Osteoblast (primary cell): ENCODE data around the gene NPAS3. TPM values are rescaled to one million over a fixed set of nuclear protein-coding genes. Genes with fewer than 3 reads are reported as not detected.

Source experiments
- DNase-seq: peaks from one replicate; pipeline ENCODE4 v3.0.0; 2011; ENCODE audit warnings: low spot score, mixed read lengths; ENCODE audit not compliant: insufficient read length; ENCODE audit errors: missing footprints
- H2AFZ ChIP-seq: 2 replicates; pipeline ENCODE4 v1.6.0; 2011; ENCODE audit warnings: mild to moderate bottlenecking, low read length
- H3K27ac ChIP-seq: 2 replicates; pipeline ENCODE4 v1.5.1; 2011; ENCODE audit warnings: mild to moderate bottlenecking, low read depth, low read length, moderate library complexity
- H3K27me3 ChIP-seq: 2 replicates; pipeline ENCODE4 v1.6.0; 2012; ENCODE audit warnings: mild to moderate bottlenecking, control low read depth, inconsistent platforms, low read length, moderate library complexity; ENCODE audit not compliant: insufficient read depth
- H3K36me3 ChIP-seq: 2 replicates; pipeline ENCODE4 v1.5.1; 2011; ENCODE audit warnings: mild to moderate bottlenecking, low read length, control low read depth, moderate library complexity; ENCODE audit not compliant: insufficient read depth
- H3K4me1 ChIP-seq: 2 replicates; pipeline ENCODE4 v1.5.1; 2011; ENCODE audit warnings: mild to moderate bottlenecking, low read length, control low read depth, moderate library complexity; ENCODE audit not compliant: insufficient read depth
- H3K4me2 ChIP-seq: 2 replicates; pipeline ENCODE4 v1.6.0; 2011; ENCODE audit warnings: mild to moderate bottlenecking, low read length; ENCODE audit not compliant: insufficient read depth
- H3K4me3 ChIP-seq: fragments of 200-600 bp; sonication (generic); 3 replicates; pipeline ENCODE4 v1.5.1; 2012; ENCODE audit warnings: mild to moderate bottlenecking, low read length, inconsistent platforms; ENCODE audit not compliant: insufficient read depth
- H3K79me2 ChIP-seq: 2 replicates; pipeline ENCODE4 v1.6.0; 2012; ENCODE audit warnings: mild to moderate bottlenecking, low read length, control low read depth, inconsistent platforms; ENCODE audit not compliant: insufficient read depth
- H3K9me3 ChIP-seq: 2 replicates; pipeline ENCODE4 v1.5.1; 2011; ENCODE audit warnings: low read depth, low read length, control low read depth
- H4K20me1 ChIP-seq: 2 replicates; pipeline ENCODE4 v1.6.0; 2012; ENCODE audit warnings: mild to moderate bottlenecking, low read length, control low read depth; ENCODE audit not compliant: insufficient read depth
- total RNA-seq: library from RNA; depleted of rRNA; stranded (reverse); fragments of >200 nt; gene quantifications from 2 replicates; pipeline ENCODE4 v1.2.3, GENCODE V29; 2012
- TF ChIP-seq, protein P1 (sequence below): IDR thresholded peaks from 2 replicates; pipeline ENCODE4 v1.5.1; 2011; ENCODE audit warnings: mild to moderate bottlenecking, low read depth, low read length, moderate library complexity; ENCODE audit errors: extremely low read depth

Gene NPAS3
- total RNA-seq, 1 donor, result 0.72 TPM

DNA sequence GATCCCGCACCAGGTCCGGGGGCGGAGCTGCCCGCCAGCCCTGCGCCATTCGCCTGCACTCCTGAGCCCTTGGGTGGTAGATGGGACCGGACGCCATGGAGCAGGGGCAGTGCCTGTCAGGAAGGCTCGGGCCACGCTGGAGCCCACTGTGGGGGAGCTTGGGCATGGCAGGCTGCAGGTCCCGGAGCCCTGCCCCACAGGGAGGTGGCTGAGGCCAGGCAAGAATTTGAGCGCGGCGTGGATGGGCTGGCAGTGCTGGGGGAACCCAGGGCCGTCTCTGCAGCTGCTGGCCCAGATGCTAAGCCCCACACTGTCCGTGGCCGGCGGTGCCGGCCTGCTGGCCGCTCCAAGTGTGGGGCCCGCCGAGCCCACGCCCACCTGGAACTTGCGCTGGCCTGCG is 260.0 kb downstream of the NPAS3 start:
- Histone ChIP-seq H3K27me3 (no peaks in the 10 kb centered on the region), H3K4me2 (no peak overlapping the region), H3K79me2 (no peaks in the 10 kb centered on the region), H3K4me3 (no peak overlapping the region), H4K20me1 (no peaks in the 10 kb centered on the region), H2AFZ (no peak overlapping the region), H3K4me1 (no peaks in the 10 kb centered on the region), H3K36me3 (no peaks in the 10 kb centered on the region), H3K27ac (no peak overlapping the region), H3K9me3 (no peaks in the 10 kb centered on the region)
- TF ChIP-seq, protein P1, sequence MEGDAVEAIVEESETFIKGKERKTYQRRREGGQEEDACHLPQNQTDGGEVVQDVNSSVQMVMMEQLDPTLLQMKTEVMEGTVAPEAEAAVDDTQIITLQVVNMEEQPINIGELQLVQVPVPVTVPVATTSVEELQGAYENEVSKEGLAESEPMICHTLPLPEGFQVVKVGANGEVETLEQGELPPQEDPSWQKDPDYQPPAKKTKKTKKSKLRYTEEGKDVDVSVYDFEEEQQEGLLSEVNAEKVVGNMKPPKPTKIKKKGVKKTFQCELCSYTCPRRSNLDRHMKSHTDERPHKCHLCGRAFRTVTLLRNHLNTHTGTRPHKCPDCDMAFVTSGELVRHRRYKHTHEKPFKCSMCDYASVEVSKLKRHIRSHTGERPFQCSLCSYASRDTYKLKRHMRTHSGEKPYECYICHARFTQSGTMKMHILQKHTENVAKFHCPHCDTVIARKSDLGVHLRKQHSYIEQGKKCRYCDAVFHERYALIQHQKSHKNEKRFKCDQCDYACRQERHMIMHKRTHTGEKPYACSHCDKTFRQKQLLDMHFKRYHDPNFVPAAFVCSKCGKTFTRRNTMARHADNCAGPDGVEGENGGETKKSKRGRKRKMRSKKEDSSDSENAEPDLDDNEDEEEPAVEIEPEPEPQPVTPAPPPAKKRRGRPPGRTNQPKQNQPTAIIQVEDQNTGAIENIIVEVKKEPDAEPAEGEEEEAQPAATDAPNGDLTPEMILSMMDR, result no peak
- no peak for DNase-seq

DNA sequence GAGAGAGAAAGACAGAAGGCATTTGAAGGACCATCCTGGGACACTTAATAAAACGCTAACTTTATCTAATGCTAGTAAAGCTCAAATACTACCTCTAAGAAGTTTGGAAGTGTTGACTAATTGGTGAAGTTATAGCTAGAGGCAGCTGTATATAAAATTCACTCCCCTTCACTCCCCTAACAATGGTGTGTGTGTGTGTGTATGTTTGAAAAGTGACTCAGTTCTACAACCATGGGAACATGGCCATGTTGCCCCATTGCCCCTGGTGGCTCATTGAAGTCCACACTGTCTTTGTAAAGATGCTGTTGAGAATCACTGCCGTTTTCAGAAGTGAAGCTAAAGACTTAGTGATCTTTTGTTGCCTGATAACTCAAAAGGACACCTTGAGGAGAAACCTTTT is 262.4 kb downstream of the NPAS3 start:
- no peak overlapping the region for H3K4me2 ChIP-seq
- no peak for DNase-seq

DNA sequence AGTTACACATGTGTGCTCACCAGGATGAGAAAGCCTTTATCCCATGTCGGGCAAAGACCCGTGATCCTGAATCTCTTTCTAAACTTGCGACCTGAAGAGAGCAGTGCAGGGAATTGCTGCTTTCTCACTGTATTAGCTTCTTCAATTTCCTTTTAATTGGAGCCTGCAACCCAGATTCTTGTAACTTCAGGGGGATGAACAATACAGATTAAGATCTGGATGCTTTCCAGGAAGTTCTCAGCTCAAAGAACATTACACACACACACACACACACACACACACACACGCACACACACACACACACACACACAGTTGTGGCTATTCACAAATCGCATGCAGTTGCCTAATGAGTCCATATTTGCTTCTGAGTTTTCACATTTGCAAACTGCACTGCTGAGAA is 268.3 kb downstream of the NPAS3 start:
- no peaks in the 10 kb centered on the region for H3K4me1 ChIP-seq
- H4K20me1 ChIP-seq, result no peaks in the 10 kb centered on the region
- no peak overlapping the region for H2AFZ ChIP-seq
- no peaks in the 10 kb centered on the region for H3K79me2 ChIP-seq
- H3K4me3 ChIP-seq, result no peak overlapping the region
- no peak overlapping the region for H3K27ac ChIP-seq
- TF ChIP-seq, protein P1, result no peak
- DNase-seq, result no peak
- no peak overlapping the region for H3K4me2 ChIP-seq
- no peaks in the 10 kb centered on the region for H3K9me3 ChIP-seq
- no peaks in the 10 kb centered on the region for H3K27me3 ChIP-seq
- H3K36me3 ChIP-seq, result no peaks in the 10 kb centered on the region

More for the DNA sequence above, 262.4 kb downstream of the NPAS3 start:
- Histone ChIP-seq H4K20me1 (no peaks in the 10 kb centered on the region), H3K4me1 (no peaks in the 10 kb centered on the region), H3K4me3 (no peak overlapping the region), H3K9me3 (no peaks in the 10 kb centered on the region), H2AFZ (no peak overlapping the region), H3K27ac (no peak overlapping the region), H3K27me3 (no peaks in the 10 kb centered on the region), H3K79me2 (no peaks in the 10 kb centered on the region), H3K36me3 (no peaks in the 10 kb centered on the region)
- TF ChIP-seq, protein P1, result no peak

DNA sequence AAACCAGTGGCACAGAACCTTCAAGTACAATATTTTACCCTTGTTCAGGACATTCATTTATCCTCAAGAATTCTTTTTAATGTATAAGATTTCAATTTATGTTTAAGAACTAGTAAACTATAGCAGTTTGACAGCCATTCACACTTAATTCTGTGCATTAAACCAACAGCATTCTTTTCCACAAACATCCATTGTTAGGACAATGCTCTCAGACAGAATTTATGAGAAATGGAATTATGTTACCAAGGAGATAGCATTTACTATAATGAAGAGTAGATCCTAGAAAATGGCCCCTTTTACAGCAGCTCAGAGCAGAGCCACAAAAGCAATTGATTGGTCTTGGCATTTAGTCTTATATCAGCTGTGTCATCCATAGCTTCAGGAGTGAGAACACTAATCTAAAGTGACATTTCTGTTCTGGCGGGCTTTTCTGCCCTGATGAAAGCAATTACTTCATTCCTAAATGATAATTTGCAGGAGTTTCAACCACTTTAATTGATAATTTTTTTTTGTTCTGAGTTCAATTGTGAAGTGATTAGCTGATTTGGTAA is 268.9 kb downstream of the NPAS3 start:
- Histone ChIP-seq H3K9me3 (no peaks in the 10 kb centered on the region), H3K27me3 (no peaks in the 10 kb centered on the region), H3K36me3 (no peaks in the 10 kb centered on the region), H3K4me1 (no peaks in the 10 kb centered on the region), H3K27ac (no peak overlapping the region), H3K4me3 (no peak overlapping the region), H3K79me2 (no peaks in the 10 kb centered on the region), H2AFZ (no peak overlapping the region), H4K20me1 (no peaks in the 10 kb centered on the region), H3K4me2 (no peak overlapping the region)
- TF ChIP-seq, protein P1, result no peak
- DNase-seq, result no peak
